ENCODE results near the gene CEP95.

The CEP95 gene

DNA sequence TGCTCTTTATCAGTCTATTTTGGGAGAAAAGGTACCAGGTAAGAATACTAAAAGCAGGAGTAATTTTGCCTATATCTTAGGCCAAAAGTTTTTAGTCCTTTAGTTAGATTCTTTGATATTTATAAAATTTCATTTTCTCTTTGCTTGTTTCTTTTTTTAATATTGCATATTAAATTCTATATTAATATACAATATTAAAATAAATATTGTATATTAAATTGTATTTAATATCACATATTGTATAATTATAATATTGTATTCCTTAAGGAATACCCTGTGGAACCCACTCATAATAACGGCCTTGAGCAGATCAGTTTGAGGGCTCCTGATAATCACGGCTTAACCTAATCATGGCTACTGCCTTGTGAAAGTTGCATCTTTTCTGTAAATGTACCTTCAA is 1.9 kb downstream of the CEP95 start:
- DNase-seq (ENCODE audit: insufficient read length, low spot score) = no peak
- no peak for FAIRE-seq

DNA sequence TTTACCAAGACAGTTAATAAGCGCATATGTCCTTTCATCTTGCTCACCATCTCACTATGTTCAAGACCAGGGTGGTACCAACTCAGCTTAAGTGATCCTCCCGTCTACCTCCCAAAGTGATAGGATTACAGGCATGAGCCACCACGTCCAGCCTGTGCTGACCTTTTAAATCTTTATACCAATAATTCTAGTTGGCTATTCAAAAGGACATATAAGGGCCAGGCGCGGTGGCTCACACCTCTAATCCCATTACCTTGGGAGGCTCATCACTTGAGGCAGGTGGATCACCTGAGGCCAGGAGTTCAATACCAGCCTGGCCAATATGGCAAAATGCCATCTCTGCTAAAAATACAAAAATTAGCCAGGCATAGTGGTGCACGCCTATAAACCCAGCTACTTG is 2.4 kb downstream of the CEP95 start:
- DNase-seq (ENCODE audit: insufficient read length, low spot score) = no peak
- FAIRE-seq = no peak

DNA sequence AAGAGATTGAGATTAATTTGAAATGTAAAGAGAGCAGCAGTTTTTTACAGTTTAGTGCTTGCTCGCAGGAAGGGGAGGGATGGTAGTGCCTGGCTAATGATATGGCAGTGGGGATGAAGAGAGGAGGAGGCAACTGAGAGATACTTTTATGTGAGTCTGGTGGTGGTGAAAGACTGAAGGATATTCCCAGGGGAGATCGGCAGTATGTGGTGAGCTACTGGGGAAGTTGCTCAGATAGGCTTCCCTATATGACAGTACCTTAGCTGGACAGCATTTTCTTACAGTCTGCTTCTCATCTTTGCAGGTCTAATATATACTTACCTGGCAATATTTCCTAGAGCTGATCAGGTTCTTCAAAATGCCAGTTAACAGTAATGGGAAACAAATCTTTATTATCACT is 8.6 kb downstream of the CEP95 start:
- FAIRE-seq (no peak), DNase-seq (ENCODE audit: insufficient read length, low spot score) (no peak)

DNA sequence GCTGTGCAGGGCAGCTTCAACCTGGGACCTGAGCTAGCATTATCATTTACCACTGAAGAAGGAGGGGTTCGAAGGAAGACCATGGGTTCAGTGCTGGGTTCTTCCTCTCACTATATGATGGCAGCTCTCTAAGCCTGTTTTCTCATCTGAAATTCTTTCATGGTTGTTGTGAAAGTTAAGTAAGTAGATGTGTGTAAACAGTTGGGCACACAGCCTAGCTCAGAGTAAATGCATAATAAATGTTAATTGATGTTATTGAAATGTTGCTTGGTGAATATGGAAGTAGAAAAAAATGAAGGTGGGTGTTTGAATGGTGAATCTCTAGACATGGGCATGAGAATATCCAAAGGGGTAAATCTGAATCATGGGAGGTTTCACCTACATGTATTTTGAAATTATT is 9.1 kb downstream of the CEP95 start:
- no peak for DNase-seq (ENCODE audit: insufficient read length, low spot score)
- no peak for FAIRE-seq

DNA sequence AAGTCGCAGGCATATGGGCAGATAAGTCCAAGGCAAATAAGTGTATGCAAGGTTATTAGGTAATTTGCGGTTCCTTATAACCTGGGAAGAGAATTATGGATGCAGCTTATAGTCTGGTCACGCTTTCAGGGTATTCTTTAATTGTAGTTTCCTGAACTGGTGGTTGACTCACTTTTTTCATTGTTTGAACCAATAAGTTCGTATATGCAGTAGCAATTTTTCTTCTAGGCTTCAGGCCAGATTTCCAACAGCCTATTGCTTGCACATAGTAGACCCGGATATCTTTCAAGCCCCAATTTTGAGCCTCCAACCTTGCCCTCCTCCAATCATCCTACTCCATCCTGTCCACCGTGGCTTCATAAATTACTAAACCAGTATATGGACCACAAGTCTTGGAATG is 12.8 kb downstream of the CEP95 start:
- DNase-seq (ENCODE audit: insufficient read length, low spot score) = no peak
- no peak for FAIRE-seq

DNA sequence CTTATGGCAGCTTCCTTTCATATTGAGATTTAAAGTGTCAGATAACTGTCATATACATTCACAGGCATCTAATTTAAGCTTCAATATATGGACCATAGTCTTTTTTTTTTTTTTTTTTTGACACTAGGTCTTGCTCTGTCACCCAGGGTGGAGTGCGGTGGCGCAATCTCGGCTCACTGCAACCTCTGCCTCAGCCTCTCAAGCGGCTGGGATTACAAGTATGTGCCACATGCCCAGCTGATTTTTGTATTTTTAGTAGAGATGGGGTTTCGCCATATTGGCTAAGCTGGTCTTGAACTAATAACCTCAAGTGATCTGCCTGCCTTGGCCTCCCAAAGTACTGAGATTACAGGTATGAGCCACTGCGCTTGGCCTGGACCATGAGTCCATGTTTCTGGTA is 13.6 kb downstream of the CEP95 start:
- no peak for DNase-seq (ENCODE audit: insufficient read length, low spot score)
- no peak for FAIRE-seq

DNA sequence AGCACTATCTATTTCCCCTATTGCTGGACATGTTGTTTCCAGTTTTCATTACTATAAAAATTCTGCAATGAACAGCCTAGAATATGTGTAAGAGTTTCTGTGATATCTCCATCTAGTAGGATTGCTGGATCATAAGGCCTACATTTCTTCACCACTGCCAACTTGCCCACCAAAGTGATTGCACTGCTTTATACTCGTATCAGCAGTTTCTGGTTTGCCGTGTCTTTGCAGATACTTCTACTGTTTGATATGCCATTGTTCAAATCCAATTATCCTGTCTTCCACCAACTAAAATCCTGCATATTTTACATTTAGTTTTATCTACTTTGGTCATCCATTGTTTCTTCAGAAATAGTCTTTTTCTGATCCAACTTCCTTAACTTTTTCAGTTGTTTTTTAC is 21.1 kb downstream of the CEP95 start:
- no peak for DNase-seq (ENCODE audit: insufficient read length, low spot score)
- no peak for FAIRE-seq

DNA sequence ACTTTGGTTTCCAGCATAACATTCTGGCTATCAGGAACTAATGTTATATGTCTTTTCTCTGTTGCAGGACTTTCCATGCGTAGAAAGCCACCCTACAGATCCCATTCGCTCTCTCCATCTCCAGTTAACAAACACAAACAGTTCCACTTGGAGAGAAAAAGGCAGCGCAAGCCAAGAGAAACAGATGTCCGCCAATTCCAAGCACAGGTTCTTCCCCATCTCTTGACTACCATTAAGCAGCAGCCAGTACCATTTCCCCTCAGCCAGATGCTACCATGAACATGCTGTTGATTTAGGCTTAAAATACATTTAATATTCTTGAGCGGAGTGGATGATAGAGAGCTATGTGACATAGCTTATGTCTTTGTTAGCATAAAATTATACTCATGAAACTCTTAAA is 22.4 kb downstream of the CEP95 start:
- DNase-seq (ENCODE audit: insufficient read length, low spot score) (no peak), FAIRE-seq (no peak)

DNA sequence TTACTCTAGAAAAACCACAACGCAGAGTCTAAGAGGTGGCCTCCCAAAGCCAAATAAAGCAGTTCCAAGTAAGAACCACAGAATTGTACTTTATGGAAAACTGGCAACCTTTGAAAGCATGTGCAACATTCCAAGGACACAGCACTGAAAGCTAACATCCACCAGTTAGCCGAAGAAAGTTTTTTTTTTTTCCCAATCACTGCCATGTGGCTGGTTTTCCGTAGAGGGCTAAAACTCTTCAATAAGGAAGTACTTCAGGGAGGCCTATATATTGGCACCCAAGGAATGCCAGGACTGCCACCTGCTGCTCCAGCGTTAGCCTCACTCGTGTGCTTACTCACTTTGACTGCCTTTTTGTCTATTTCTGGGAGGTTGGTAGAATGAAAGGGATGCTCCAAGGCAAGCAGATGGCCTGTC is 25.2 kb downstream of the CEP95 start:
- DNase-seq (ENCODE audit: insufficient read length, low spot score) (no peak), FAIRE-seq (no peak)

DNA sequence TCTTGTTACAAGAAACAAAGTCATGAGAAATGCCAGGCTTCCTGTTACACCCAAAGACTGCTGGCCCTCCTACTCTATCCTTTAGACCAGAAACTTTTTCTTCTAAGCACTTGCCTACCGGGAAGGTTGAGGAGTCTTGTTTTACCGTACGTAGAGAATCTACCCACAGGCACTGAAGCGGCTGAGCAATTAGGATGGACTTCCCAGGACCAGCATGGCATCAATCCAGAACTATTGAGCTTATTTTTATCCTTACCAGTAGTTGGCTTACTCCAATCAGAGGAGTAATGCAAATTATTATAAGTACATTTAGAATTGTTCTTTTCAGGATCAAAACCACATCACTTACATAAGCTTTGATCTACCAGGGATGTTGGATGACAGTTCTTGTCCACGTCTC is 25.6 kb downstream of the CEP95 start:
- DNase-seq (ENCODE audit: insufficient read length, low spot score) (no peak), FAIRE-seq (no peak)

DNA sequence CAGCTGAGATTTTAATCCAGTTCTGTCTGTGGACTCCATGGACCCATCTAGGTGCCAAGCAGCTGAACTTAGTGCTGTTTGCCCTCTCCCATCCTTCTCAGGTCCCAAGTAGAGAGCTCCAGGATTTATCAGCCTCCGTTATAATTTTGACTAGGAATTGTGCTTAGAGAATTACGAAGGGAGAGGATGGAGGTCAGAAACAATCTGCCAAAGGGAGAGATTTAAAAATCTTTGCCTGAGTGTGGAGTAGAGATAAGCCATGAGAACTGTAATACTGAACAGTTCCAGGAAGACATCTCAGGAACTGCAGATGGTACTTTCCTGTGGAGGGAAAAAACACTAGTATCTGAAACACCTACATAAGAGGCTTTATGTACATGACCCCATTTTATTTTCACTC is 27.0 kb downstream of the CEP95 start:
- no peak for DNase-seq (ENCODE audit: insufficient read length, low spot score)
- FAIRE-seq = no peak

DNA sequence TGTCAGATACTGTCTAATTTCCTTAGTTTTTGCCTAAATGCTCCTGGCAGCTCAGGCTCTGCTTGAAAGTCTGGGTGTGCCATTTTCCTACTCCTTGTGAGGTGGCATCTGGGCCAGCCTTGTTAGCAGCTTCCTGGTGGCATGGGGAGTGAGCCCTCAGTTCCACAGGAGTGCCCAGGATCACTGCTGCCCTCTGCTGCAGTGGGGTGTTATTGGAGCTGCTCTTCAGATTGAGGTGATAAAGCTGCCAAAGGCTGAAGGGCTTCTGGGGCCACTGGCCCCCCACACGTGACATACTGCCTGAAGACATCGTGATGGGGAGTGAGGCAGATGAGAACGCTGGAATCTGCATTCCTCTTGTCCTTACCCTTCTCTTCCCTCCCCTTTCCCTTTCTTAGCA is 27.4 kb downstream of the CEP95 start:
- DNase-seq (ENCODE audit: insufficient read length, low spot score) (no peak), FAIRE-seq (no peak)

DNA sequence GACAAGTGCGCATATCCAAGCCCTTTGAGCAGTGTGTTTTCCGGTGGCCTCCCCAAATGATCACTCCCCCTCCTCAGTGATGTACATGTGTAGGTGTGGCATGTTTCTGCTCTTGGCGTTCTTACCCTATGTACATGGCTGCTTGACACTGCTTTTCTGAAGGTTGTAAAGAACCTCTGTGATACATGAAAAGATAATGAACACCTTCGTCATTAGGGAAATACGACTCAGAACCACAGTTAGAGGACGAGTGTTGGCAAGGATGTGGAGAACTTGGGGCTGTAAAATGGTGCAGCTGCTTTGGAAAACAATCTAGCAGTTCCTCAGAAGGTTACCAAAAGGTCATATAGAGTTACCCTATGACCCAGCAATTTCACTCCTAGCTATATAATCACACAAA is 28.6 kb downstream of the CEP95 start:
- DNase-seq (ENCODE audit: insufficient read length, low spot score) (no peak), FAIRE-seq (no peak)

DNA sequence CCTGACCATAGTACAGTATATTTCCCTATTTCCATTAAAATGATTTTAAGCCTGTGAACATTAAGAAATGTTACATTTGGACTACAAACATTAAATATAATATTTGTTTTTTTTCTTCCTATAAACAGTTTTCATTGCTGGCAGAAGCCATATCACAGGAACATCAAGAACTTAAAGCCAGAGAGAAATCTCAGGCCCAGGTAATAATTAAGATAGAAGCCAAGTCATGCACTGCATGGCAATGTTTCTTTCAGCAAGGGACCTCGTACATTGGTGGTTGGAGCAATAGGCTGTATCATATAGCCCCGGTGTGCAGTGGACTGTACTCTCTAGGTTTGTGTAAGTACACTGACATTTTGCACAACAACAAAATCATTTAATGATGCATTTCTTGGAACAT is 30.1 kb downstream of the CEP95 start:
- DNase-seq (ENCODE audit: insufficient read length, low spot score) = no peak
- no peak for FAIRE-seq

DNA sequence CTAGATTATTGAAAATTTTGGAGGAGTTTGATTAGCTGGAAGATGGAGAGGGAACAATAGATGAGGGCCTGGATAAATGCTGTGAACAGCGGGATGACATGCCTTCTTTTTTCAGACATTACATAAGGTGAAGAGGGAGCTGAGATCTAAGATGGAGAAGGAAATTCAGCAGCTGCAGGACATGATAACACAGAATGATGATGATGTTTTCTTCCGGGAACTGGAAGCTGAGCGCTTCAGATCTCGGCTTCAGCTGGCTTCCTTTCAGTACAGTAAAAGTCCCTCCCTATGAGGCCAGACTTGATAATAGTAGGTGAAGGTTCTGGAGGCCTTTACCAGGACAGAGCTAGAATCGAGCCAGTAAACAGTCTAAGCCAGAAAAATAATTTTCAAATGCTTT is 30.7 kb downstream of the CEP95 start:
- no peak for DNase-seq (ENCODE audit: insufficient read length, low spot score)
- no peak for FAIRE-seq

DNA sequence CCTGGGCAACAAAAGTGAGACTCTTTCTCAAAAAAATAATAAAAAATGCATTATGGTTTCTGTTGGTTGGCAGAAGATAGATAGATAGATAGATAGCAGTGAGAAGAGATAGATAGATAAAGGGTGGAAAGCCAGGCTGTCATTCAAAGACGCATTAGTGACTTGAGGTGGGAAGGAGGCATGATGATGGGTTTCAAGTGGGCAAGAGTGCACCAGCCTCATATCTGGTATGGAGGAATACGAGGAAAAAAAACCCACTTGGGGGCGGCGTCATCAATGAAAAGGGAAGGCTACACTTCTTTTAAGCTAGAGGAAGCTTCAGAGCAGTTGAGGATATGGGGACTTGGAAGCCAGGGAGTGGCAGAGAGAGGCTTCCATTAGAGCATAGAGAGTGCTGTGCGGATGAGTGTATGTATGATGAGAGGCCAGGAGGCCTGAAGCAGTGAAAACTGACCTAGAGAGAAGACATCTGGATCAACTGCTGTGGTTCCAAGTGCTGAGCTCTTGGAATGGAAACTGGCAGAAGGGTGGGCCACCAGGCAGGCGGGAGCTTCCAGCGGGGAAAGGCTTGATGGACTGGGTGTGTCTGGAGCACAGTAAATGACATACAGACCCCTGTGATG is 31.8 kb downstream of the CEP95 start:
- FAIRE-seq = no peak
- DNase-seq (ENCODE audit: insufficient read length, low spot score) = no peak

DNA sequence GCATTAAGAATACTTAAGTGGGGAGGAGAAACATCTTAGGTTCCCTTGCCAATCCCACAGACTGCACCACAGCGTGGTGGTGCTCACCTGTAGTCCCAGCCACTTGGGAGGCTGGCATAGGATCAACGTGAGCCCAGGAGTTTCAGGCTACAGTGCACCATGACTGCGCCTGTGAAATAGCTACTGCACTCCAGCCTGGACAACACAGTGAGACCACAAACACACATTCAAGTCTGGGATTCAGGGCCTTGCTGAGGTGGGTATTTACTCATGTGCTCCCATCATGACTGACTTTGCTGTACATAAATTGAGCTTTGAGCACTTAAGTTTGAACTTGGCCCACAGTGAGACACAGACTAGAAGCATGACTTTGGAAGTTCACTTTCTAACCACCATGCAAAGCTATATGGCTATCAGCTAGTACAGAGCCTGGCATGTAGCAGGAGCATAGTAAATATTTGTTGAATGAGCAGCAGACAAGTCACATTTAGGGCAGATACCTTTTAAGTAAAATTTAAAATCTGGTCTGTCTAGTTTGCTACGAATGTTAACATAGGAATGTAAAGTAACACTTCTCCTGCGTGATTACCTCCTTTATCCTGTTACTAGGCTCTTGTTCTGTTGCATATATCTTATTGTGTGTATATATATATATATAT is 33.5 kb downstream of the CEP95 start:
- FAIRE-seq = no peak
- no peak for DNase-seq (ENCODE audit: insufficient read length, low spot score)

DNA sequence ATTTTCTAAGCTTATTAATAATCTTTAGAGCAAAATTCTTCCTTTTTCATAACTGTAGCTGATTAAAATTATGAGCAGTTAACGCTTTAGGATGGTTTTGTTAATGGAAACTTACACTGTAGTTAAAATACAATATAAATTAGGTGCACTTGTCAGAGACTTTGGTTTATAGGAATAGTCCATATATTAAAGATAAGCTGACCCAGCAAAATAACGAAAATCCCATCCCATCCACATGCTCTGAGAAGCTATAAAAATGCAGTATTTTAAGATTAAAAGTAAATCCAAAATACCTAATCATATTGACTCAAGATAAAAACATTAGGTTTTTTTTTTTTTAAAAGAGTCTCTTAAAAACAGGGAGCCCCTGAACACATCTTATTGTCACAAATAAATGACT is 38.0 kb downstream of the CEP95 start:
- DNase-seq (ENCODE audit: insufficient read length, low spot score) = no peak
- no peak for FAIRE-seq

DNA sequence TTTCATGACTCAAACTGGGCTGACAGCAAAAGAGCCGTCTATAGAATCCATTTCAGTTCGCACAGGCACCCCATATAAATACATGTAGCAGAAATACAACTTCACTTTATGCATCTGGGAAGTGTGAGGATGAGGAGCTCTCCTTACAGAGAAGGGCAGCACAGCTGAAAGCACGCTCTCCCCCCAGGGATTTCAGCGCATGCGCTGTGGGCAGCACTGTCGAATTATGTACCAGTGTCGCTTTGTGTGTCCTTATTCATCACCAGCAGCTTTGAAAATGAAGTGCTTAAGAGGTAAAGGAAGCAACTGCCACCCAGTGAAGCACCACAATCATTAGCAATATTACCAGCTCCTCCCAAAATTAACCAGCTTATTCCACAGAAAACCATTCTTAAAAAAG is 39.9 kb downstream of the CEP95 start:
- DNase-seq (ENCODE audit: insufficient read length, low spot score) = no peak
- FAIRE-seq = no peak

DNA sequence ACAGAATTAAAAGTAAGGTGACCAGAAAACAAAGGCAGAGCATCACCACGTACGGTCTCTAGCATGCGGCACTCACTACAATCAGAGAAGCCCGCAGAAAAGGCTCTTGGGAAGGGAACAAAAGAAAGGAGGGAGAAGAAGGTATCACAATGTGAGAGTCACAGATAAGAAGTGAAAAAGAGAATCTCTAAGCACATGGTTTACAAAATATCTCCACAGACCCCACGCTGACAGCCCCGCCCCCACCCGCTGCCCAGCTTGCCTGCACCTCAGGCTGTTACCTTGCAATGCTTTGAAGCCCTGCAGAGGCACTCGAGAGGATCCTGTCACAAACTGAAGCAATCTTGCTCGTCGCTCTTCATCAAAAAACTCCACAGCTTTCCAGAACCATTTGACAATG is 40.5 kb downstream of the CEP95 start:
- no peak for FAIRE-seq

DNA sequence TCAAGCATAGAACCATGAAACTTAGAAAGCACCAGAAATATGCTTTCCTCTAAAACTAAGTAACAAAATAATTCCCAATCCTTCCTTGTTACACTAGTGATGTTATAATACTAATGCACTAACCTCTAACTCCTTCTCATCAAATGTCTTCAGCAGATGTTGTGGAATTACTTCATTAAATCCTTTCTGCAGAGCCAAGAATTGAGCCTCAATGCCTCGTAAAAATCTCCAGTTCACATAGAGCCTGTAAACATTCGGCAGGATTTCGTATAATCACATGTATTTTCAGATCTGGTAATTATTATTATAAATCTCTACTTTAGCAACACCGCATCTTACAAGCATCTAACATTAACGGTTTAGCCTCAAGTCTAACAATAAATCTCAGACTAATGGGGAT is 44.7 kb downstream of the CEP95 start:
- no peak for DNase-seq (ENCODE audit: insufficient read length, low spot score)
- no peak for FAIRE-seq

More for the DNA sequence above, 40.5 kb downstream of the CEP95 start:
- DNase-seq (ENCODE audit: insufficient read length, low spot score) = no peak

DNA sequence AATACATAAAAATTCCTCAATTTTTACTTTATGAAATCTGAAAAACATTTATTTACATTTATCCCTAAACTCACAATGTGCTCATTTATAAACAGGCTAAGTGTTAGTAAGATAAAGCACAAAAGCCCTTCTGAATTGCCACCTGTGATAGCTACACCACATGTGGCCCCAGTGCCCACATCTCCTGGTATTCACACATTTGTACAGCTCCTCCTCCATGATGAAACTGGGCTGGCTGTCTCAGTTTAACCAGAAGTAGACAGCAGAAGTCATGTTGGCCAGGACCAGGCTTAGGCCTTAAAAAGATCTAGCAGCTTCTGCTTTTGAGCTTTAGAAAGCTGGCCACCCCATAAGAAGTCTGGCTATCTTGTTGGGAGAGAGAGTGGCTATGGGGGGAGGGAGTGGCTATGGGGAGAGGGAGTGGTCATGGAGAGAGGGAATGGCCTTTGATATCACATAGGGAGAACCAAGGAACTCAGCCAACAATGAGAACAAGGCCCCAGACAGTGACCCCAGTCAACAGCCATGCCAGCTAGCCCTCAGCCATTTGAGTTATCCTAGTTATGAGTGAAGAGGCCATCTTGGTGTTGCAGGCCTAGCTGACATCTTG is 47.4 kb downstream of the CEP95 start:
- FAIRE-seq (no peak), DNase-seq (ENCODE audit: insufficient read length, low spot score) (no peak)

DNA sequence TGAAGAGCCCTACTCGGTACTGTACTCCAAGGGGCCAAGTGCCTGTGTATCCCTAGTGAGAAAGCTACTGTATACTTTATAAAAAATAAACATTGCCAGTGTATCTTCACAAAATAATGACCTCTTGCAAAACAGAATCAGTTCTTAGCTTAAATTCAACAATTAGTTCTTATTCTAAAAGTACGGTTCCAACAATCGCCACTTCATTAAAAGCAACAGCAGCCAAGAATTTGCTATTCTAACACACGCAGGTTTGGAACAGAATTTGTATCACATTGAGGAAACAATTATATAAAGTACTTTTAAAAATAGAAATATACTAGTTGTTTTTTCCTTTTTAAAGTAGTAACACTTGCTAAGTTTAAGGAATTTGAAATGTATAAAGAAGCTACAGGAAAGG is 48.5 kb downstream of the CEP95 start:
- no peak for DNase-seq (ENCODE audit: insufficient read length, low spot score)
- no peak for FAIRE-seq
